ENCODE results near the gene DNTTIP2. TPM values are rescaled to one million over a fixed set of nuclear protein-coding genes. Genes with fewer than 3 reads are reported as not detected.
"Not testable (repeated sequence)": the region's sequence is repeated elsewhere in the genome, so short reads cannot be mapped to it uniquely, and the experiment has no call there.

The DNTTIP2 gene
- total and polyA plus RNA-seq, 4 donors = 30.8 to 55.6 (median 41.5) TPM

DNA sequence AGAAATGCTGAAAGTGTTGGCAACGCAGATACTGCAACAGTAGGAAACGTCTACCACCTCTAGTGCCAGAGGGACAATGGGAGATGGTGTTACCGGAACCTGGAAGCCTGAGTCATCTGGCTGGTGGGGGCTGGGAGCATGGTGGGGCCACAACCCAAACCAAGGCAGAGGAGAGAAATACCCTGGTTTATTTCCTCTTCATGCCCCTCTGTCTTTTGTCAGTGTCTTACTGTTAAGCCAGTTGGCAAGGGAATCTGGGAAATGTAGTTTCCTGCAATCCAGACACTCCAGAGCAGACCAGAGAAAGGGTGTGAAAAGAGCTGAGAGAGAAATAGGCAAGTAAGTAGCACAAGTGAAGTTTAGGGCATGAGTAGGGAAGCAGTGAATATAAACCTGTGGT, 14.8 kb downstream of the DNTTIP2 start:
- Histone ChIP-seq H3K27ac (ENCODE audit: low read depth in 1 of 2, low read length in 2 of 2) (no peak overlapping the region), H3K4me3 (ENCODE audit: low read length in 2 of 2) (no peak overlapping the region), H3K27me3 (ENCODE audit: control insufficient read depth in 1 of 2, insufficient read depth in 2 of 2, low read length in 1 of 2) (no peaks in the 10 kb centered on the region), H3K9me3 (ENCODE audit: control insufficient read depth, low read length) (no peaks in the 10 kb centered on the region), H3K4me1 (ENCODE audit: control insufficient read depth in 1 of 2, insufficient read depth in 2 of 2, low read length in 2 of 2) (no peaks in the 10 kb centered on the region), H3K36me3 (ENCODE audit: control insufficient read depth in 1 of 2, insufficient read depth in 2 of 2, low read length in 1 of 2) (no peaks in the 10 kb centered on the region)
- ATAC-seq (ENCODE audit: low FRiP score) (no peak), DNase-seq (no peak)
- intact Hi-C loops (cut with DNase I) = no loop called here
- WGBS, 2 donors = 64 to 69% methylated on average over 3 of the region's 3 CpGs

DNA sequence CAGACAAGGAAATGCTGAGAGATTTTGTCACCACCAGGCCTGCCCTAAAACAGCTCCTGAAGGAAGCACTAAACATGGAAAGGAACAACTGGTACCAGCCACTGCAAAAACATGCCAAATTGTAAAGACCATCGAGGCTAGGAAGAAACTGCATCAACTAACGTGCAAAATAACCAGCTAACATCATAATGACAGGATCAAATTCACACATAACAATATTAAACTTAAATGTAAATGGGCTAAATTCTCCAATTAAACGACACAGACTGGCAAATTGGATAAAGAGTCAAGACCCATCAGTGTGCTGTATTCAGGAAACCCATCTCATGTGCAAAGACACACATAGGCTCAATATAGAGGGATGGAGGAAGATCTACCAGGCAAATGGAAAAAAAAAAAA, 21.4 kb downstream of the DNTTIP2 start:
- ATAC-seq (ENCODE audit: low FRiP score); DNase-seq; H3K27ac ChIP-seq (ENCODE audit: low read depth in 1 of 2, low read length in 2 of 2); H3K27me3 ChIP-seq (ENCODE audit: control insufficient read depth in 1 of 2, insufficient read depth in 2 of 2, low read length in 1 of 2); H3K9me3 ChIP-seq (ENCODE audit: control insufficient read depth, low read length); H3K4me3 ChIP-seq (ENCODE audit: low read length in 2 of 2); H3K36me3 ChIP-seq (ENCODE audit: control insufficient read depth in 1 of 2, insufficient read depth in 2 of 2, low read length in 1 of 2); intact Hi-C loops (cut with DNase I); H3K4me1 ChIP-seq (ENCODE audit: control insufficient read depth in 1 of 2, insufficient read depth in 2 of 2, low read length in 2 of 2): not testable (repeated sequence)
- WGBS, 2 donors = 53 to 62% methylated on average over 3 of the region's 3 CpGs

DNA sequence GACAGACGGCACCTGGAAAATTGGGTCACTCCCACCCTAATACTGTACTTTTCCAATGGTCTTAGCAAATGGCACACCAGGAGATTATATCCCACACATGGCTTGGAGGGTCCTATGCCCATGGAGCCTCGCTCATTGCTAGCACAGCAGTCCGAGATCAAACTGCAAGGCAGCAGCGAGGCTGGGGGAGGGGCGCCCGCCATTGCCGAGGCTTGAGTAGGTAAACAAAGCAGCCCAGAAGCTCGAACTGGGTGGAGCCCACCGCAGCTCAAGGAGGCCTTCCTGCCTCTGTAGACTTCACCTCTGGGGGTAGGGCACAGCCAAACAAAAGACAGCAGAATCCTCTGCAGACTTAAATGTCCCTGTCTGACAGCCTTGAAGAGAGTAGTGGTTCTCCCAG, 23.0 kb downstream of the DNTTIP2 start:
- intact Hi-C loops (cut with DNase I); H3K36me3 ChIP-seq (ENCODE audit: control insufficient read depth in 1 of 2, insufficient read depth in 2 of 2, low read length in 1 of 2); H3K27me3 ChIP-seq (ENCODE audit: control insufficient read depth in 1 of 2, insufficient read depth in 2 of 2, low read length in 1 of 2); H3K4me1 ChIP-seq (ENCODE audit: control insufficient read depth in 1 of 2, insufficient read depth in 2 of 2, low read length in 2 of 2); H3K4me3 ChIP-seq (ENCODE audit: low read length in 2 of 2); ATAC-seq (ENCODE audit: low FRiP score); DNase-seq; H3K27ac ChIP-seq (ENCODE audit: low read depth in 1 of 2, low read length in 2 of 2); H3K9me3 ChIP-seq (ENCODE audit: control insufficient read depth, low read length): not testable (repeated sequence)
- WGBS, 2 donors = 88 to 90% methylated on average over 8 to 9 of the region's 9 CpGs

DNA sequence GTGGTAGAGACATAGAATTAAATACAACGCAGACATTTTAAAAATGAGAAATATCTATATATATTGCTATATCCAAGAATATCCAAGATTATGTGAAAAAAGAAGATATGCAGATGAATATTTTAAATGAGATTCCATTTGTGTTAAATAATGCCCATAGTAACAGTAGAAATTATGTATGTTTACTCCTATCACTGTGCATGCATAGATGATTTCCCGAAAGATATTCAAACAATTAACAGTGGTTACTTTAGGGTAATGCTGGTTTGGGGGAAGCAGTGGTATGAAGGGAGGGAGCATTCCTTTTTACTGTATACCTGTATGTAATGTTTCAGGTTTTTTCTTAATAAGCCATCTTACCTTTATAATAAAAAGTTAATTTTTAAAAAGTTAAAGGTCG, 25.1 kb downstream of the DNTTIP2 start:
- no peaks in the 10 kb centered on the region for H3K9me3 ChIP-seq (ENCODE audit: control insufficient read depth, low read length)
- no peak overlapping the region for H3K27ac ChIP-seq (ENCODE audit: low read depth in 1 of 2, low read length in 2 of 2)
- 91% methylated on average over 3 of the region's 3 CpGs for WGBS, 2 donors
- H3K4me3 ChIP-seq (ENCODE audit: low read length in 2 of 2) = no peak overlapping the region
- DNase-seq (no peak), ATAC-seq (ENCODE audit: low FRiP score) (no peak)
- H3K36me3 ChIP-seq (ENCODE audit: control insufficient read depth in 1 of 2, insufficient read depth in 2 of 2, low read length in 1 of 2) = no peaks in the 10 kb centered on the region
- H3K4me1 ChIP-seq (ENCODE audit: control insufficient read depth in 1 of 2, insufficient read depth in 2 of 2, low read length in 2 of 2) = no peaks in the 10 kb centered on the region
- intact Hi-C loops (cut with DNase I) = no loop called here
- H3K27me3 ChIP-seq (ENCODE audit: control insufficient read depth in 1 of 2, insufficient read depth in 2 of 2, low read length in 1 of 2) = no peaks in the 10 kb centered on the region

DNA sequence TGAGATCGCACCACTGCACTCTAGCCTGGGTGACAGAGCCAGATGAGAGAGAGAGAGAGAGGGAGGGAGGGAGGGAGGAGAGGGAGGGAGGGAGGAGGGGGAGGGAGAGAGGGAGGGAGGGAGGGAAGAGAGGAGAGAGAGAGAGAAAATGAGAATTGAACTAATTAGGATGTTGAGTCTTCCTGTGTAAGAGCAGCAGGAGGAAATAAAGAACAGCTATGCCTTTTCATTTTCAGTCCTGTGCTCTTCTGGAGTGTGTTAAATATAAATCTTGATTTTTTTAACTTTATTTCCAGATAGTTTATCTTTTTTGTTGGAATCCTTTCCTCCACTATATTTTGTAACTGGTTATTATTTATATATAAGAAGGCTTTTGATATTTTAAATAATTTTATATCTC, 27.1 kb downstream of the DNTTIP2 start:
- Histone ChIP-seq H3K36me3 (ENCODE audit: control insufficient read depth in 1 of 2, insufficient read depth in 2 of 2, low read length in 1 of 2) (no peaks in the 10 kb centered on the region), H3K9me3 (ENCODE audit: control insufficient read depth, low read length) (no peaks in the 10 kb centered on the region), H3K27me3 (ENCODE audit: control insufficient read depth in 1 of 2, insufficient read depth in 2 of 2, low read length in 1 of 2) (no peaks in the 10 kb centered on the region), H3K27ac (ENCODE audit: low read depth in 1 of 2, low read length in 2 of 2) (no peak overlapping the region), H3K4me1 (ENCODE audit: control insufficient read depth in 1 of 2, insufficient read depth in 2 of 2, low read length in 2 of 2) (no peaks in the 10 kb centered on the region), H3K4me3 (ENCODE audit: low read length in 2 of 2) (no peak overlapping the region)
- ATAC-seq (ENCODE audit: low FRiP score) (no peak), DNase-seq (no peak)
- 33% methylated on average over 1 of the region's 1 CpG; no CpG with 5 or more reads in 1 of the 2 donors for WGBS, 2 donors
- intact Hi-C loops (cut with DNase I) = no loop called here

DNA sequence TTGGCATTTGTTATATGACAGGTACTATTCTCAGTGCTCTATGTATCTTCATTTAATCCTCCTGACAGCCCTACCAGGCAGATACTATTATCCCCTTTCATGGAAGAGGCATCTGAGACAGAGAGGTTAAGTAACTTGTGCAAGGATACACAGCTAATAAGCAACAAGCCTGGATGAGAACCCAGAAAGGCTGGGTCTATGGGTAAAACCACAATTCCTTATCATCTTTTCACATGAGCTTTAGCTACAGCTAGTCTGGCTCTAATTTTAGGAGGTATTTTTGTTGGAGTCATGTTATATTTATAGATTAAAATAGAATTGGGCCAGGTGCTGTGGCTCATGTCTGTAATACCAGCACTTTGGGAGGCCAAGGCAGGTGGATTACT, 27.7 kb downstream of the DNTTIP2 start:
- intact Hi-C loops (cut with DNase I) = no loop called here
- no peak for DNase-seq
- H3K27me3 ChIP-seq (ENCODE audit: control insufficient read depth in 1 of 2, insufficient read depth in 2 of 2, low read length in 1 of 2) = no peaks in the 10 kb centered on the region
- no peak for ATAC-seq (ENCODE audit: low FRiP score)
- H3K9me3 ChIP-seq (ENCODE audit: control insufficient read depth, low read length) = no peaks in the 10 kb centered on the region
- H3K4me3 ChIP-seq (ENCODE audit: low read length in 2 of 2) = no peak overlapping the region
- no peaks in the 10 kb centered on the region for H3K36me3 ChIP-seq (ENCODE audit: control insufficient read depth in 1 of 2, insufficient read depth in 2 of 2, low read length in 1 of 2)
- H3K4me1 ChIP-seq (ENCODE audit: control insufficient read depth in 1 of 2, insufficient read depth in 2 of 2, low read length in 2 of 2) = no peaks in the 10 kb centered on the region
- no peak overlapping the region for H3K27ac ChIP-seq (ENCODE audit: low read depth in 1 of 2, low read length in 2 of 2)

DNA sequence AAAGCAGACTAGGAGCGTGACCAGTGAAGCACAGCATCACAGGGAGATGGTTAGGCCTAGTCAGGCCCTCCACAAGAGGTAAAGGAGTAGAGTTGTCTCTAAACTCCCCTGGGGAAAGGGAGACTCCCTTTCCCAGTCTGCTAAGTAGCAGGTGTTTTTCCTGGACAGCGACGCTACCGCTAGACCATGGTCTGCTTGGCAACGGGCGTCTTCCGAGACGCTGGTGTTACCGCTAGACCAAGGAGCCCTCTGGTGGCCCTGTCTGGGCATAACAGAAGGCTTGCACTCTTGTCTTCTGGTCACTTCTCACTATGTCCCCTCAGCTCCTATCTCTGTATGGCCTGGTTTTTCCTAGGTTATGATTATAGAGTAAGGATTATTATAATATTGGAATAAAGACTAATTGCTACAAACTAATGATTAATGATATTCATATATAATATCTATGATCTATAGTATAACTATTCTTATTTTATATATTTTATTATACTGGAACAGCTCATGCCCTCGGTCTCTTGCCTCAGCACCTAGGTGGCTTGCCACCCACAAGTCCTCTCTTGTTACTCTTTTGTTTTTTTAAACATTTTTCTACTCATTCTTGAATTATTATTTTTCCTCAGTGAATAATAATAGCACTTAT, 28.2 kb downstream of the DNTTIP2 start:
- WGBS, 2 donors = 21 to 22% methylated on average over 10 of the region's 10 CpGs
- H3K4me1 ChIP-seq (ENCODE audit: control insufficient read depth in 1 of 2, insufficient read depth in 2 of 2, low read length in 2 of 2); H3K27me3 ChIP-seq (ENCODE audit: control insufficient read depth in 1 of 2, insufficient read depth in 2 of 2, low read length in 1 of 2); H3K4me3 ChIP-seq (ENCODE audit: low read length in 2 of 2); H3K27ac ChIP-seq (ENCODE audit: low read depth in 1 of 2, low read length in 2 of 2); H3K36me3 ChIP-seq (ENCODE audit: control insufficient read depth in 1 of 2, insufficient read depth in 2 of 2, low read length in 1 of 2); intact Hi-C loops (cut with DNase I); H3K9me3 ChIP-seq (ENCODE audit: control insufficient read depth, low read length); ATAC-seq (ENCODE audit: low FRiP score): not testable (repeated sequence)
- DNase-seq = peak; percentile 80 to 87

DNA sequence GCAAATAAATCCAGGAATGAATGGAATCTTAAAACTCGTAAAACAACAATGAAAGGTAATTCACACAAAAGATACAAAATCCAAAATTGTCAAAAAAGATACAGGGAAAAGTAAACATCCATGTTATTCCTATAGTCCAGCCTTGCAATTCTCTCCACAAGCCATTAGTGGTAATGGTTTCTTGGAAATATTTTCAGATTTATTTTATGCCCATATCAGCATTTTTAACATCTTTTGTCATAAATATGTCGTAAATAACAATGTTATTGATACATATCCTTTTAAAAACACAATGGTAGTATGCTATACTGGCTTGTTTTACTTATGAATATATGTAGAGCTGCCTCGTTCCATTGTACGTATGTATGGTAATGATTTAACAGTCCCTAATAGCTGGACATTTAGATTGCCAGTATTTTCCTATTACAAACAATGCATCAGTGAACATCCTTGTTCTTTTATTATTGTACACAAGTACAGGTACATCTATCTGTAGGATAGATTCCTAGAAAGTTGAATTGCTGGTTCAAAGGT, 30.6 kb downstream of the DNTTIP2 start:
- H3K27me3 ChIP-seq (ENCODE audit: control insufficient read depth in 1 of 2, insufficient read depth in 2 of 2, low read length in 1 of 2) = no peaks in the 10 kb centered on the region
- no peaks in the 10 kb centered on the region for H3K9me3 ChIP-seq (ENCODE audit: control insufficient read depth, low read length)
- H3K4me1 ChIP-seq (ENCODE audit: control insufficient read depth in 1 of 2, insufficient read depth in 2 of 2, low read length in 2 of 2) = no peaks in the 10 kb centered on the region
- WGBS, 2 donors = 41% methylated on average over 4 of the region's 4 CpGs
- no peaks in the 10 kb centered on the region for H3K36me3 ChIP-seq (ENCODE audit: control insufficient read depth in 1 of 2, insufficient read depth in 2 of 2, low read length in 1 of 2)
- no peak overlapping the region for H3K27ac ChIP-seq (ENCODE audit: low read depth in 1 of 2, low read length in 2 of 2)
- no peak for DNase-seq
- intact Hi-C loops (cut with DNase I) = loop anchor here (5.0 to 10.0 kb wide), 5 partner anchors 224 to 546 kb away; partner anchors contain the start of gene DR1 (in 1 of the 2)
- peak overlapping the region; percentile 55 to 56 for H3K4me3 ChIP-seq (ENCODE audit: low read length in 2 of 2)
- ATAC-seq (ENCODE audit: low FRiP score) = no peak

DNA sequence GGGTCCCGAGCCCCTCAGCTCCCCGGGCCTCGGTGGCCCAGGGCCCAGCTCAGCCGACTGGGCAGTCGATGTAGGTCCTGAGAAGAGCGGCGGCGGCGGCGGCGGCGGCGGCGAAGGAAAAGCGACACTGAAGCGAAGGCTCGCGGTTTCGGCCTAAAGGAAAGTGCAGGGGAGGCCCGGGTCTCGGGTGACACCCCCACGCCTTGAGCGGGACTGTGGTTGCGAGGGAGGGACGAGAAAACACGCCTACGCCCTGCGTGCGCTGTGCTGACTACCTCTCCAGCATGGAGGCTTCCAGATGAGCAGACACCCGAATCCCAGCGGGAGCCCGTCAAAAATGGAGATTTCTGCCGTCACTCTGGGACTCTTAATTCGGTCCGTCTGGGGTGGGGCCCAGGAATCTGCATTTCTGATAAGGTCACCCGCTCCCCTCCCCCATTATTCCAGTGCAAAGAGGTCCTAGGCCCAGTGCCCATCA, 31.2 kb downstream of the DNTTIP2 start:
- peak; percentile 80 to 90 for DNase-seq
- WGBS, 2 donors = 0% methylated on average over 36 of the region's 36 CpGs
- H3K36me3 ChIP-seq (ENCODE audit: control insufficient read depth in 1 of 2, insufficient read depth in 2 of 2, low read length in 1 of 2) = no peaks in the 10 kb centered on the region
- ATAC-seq (ENCODE audit: low FRiP score) = peak; percentile 51
- intact Hi-C loops (cut with DNase I) = loop anchor here (5.0 to 10.0 kb wide), 5 partner anchors 223 to 546 kb away; partner anchors contain the start of gene DR1 (in 1 of the 2)
- peak overlapping the region; percentile 20 to 92 for H3K27ac ChIP-seq (ENCODE audit: low read depth in 1 of 2, low read length in 2 of 2)
- H3K9me3 ChIP-seq (ENCODE audit: control insufficient read depth, low read length) = no peaks in the 10 kb centered on the region
- H3K4me1 ChIP-seq (ENCODE audit: control insufficient read depth in 1 of 2, insufficient read depth in 2 of 2, low read length in 2 of 2) = no peaks in the 10 kb centered on the region
- H3K4me3 ChIP-seq (ENCODE audit: low read length in 2 of 2) = peak overlapping the region; percentile 55 to 56
- no peaks in the 10 kb centered on the region for H3K27me3 ChIP-seq (ENCODE audit: control insufficient read depth in 1 of 2, insufficient read depth in 2 of 2, low read length in 1 of 2)

Measured in aorta (tissue), 5 donors.